ENCODE results near the gene DCC. TPM values are rescaled to one million over a fixed set of nuclear protein-coding genes. Genes with fewer than 3 reads are reported as not detected.

Gene DCC
- total RNA-seq, 1 experiment from 2014 or later = not detected

DNA sequence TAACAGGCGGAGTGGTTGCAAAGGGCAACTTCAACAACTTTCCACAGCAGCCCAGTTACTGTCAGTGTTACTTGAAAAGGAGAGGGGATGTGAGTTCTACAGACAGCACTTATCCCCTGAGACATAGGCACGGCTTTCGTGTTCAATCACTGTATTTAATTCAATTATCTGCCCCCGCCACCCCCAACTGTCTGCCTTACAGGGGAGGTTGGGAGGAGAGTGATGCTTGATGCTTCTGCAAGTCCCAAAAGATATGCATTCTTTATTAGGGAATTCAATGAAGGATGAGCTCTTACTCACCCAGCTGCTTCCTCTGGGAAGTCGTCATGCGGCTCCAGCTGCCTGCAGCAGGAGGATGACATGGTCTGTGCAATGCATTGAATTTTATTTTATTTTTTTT is 639.9 kb downstream of the DCC start:
- POLR2A ChIA-PET = no interaction called here
- TF ChIP-seq ZNF274 (IDR thresholded peaks at IDR 0.05; ENCODE audit: low read depth, low read length) (no peak), SRF (IDR thresholded peaks at IDR 0.05; ENCODE audit: low read depth) (no peak), ELF1 (IDR thresholded peaks at IDR 0.05; ENCODE audit: borderline replicate concordance, low read depth) (no peak), SIN3A (IDR thresholded peaks at IDR 0.05; ENCODE audit: low read depth) (no peak)
- TF ChIP-seq, protein P1, sequence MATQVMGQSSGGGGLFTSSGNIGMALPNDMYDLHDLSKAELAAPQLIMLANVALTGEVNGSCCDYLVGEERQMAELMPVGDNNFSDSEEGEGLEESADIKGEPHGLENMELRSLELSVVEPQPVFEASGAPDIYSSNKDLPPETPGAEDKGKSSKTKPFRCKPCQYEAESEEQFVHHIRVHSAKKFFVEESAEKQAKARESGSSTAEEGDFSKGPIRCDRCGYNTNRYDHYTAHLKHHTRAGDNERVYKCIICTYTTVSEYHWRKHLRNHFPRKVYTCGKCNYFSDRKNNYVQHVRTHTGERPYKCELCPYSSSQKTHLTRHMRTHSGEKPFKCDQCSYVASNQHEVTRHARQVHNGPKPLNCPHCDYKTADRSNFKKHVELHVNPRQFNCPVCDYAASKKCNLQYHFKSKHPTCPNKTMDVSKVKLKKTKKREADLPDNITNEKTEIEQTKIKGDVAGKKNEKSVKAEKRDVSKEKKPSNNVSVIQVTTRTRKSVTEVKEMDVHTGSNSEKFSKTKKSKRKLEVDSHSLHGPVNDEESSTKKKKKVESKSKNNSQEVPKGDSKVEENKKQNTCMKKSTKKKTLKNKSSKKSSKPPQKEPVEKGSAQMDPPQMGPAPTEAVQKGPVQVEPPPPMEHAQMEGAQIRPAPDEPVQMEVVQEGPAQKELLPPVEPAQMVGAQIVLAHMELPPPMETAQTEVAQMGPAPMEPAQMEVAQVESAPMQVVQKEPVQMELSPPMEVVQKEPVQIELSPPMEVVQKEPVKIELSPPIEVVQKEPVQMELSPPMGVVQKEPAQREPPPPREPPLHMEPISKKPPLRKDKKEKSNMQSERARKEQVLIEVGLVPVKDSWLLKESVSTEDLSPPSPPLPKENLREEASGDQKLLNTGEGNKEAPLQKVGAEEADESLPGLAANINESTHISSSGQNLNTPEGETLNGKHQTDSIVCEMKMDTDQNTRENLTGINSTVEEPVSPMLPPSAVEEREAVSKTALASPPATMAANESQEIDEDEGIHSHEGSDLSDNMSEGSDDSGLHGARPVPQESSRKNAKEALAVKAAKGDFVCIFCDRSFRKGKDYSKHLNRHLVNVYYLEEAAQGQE (IDR thresholded peaks at IDR 0.05; ENCODE audit: low read depth) = no peak
- TF ChIP-seq, protein P2, sequence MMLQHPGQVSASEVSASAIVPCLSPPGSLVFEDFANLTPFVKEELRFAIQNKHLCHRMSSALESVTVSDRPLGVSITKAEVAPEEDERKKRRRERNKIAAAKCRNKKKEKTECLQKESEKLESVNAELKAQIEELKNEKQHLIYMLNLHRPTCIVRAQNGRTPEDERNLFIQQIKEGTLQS (IDR thresholded peaks at IDR 0.05) = no peak
- peaks cover 0 to 21% of the 10 kb centered on the region in 2 experiments; a peak in 2 of 4 replicates for H3K9me3 ChIP-seq (ENCODE audit: control insufficient read depth in 1 of 2, insufficient read depth in 1 of 2, low read depth in 1 of 2, low read length in 2 of 2)
- no peaks in the 10 kb centered on the region for H3K79me2 ChIP-seq (ENCODE audit: insufficient read depth, low read length)
- H4K20me1 ChIP-seq (ENCODE audit: insufficient read depth) = no peaks in the 10 kb centered on the region
- no peak overlapping the region for H3K4me2 ChIP-seq (ENCODE audit: low read length)
- no peaks in the 10 kb centered on the region for H3K36me3 ChIP-seq (ENCODE audit: control insufficient read depth in 1 of 2, insufficient read depth in 2 of 2, low read length in 2 of 2)
- no peak overlapping the region for H2AFZ ChIP-seq (ENCODE audit: low read depth, low read length, poor library complexity, severe bottlenecking)
- CTCF ChIA-PET = no interaction called here
- intact Hi-C loops (cut with micrococcal nuclease) = no loop called here
- H3K4me3 ChIP-seq (replicated peaks in 1 of 2; ENCODE audit: low read depth in 1 of 2, low read length in 2 of 2) = no peak overlapping the region
- no peak overlapping the region for H3K27ac ChIP-seq (ENCODE audit: low read depth, low read length)
- no peak overlapping the region for H3K9ac ChIP-seq (ENCODE audit: low read length)
- RAD21 ChIA-PET (ENCODE audit: low non-redundant PET in 1 of 2, low total read pairs in 2 of 2, uncharacterized antibody in 2 of 2, unreplicated experiment in 2 of 2) = no interaction called here
- H3K27me3 ChIP-seq (ENCODE audit: insufficient read depth, low read length) = no peaks in the 10 kb centered on the region
- no peaks in the 10 kb centered on the region for H3K4me1 ChIP-seq (ENCODE audit: control insufficient read depth in 1 of 2, insufficient read depth in 2 of 2, low read length in 2 of 2)
- no peaks in the 10 kb centered on the region for H3K9me2 ChIP-seq (ENCODE audit: insufficient read depth)
- BruUV-seq (replicated peaks) = no TSS peak
- DNase-seq (ENCODE audit: low read depth, low spot score) (no peak), ATAC-seq (no peak)

DNA sequence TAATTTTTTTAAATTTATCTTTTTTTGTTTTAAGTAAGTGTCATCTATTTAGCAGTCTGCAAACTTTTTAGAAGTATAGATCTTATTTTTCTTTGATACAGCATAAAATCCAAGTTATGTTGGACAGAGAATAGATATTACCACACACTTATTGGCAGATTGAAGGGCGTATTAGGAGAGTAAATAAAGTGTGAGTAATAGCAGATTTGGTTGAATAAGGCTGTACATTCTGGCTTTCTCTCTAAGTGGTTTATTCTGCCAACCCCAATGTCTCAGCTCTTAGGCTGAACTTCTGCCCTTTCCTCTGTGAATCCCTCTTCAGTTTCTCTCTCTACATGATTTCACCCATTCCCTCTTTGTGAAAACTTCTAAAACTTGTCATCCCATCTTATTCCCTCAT is 651.2 kb downstream of the DCC start:
- Histone ChIP-seq H3K4me2 (ENCODE audit: low read length) (no peak overlapping the region), H3K27me3 (ENCODE audit: insufficient read depth, low read length) (no peaks in the 10 kb centered on the region), H3K79me2 (ENCODE audit: insufficient read depth, low read length) (no peaks in the 10 kb centered on the region), H3K9me2 (ENCODE audit: insufficient read depth) (no peaks in the 10 kb centered on the region), H2AFZ (ENCODE audit: low read depth, low read length, poor library complexity, severe bottlenecking) (no peak overlapping the region), H3K9ac (ENCODE audit: low read length) (no peak overlapping the region), H3K36me3 (ENCODE audit: control insufficient read depth in 1 of 2, insufficient read depth in 2 of 2, low read length in 2 of 2) (no peaks in the 10 kb centered on the region), H3K9me3 (ENCODE audit: control insufficient read depth in 1 of 2, insufficient read depth in 1 of 2, low read depth in 1 of 2, low read length in 2 of 2) (peaks cover 3 to 8% of the 10 kb centered on the region in 2 experiments; a peak in 2 of 4 replicates), H3K4me3 (replicated peaks in 1 of 2; ENCODE audit: low read depth in 1 of 2, low read length in 2 of 2) (no peak overlapping the region), H3K27ac (ENCODE audit: low read depth, low read length) (no peak overlapping the region), H4K20me1 (ENCODE audit: insufficient read depth) (no peaks in the 10 kb centered on the region), H3K4me1 (ENCODE audit: control insufficient read depth in 1 of 2, insufficient read depth in 2 of 2, low read length in 2 of 2) (no peaks in the 10 kb centered on the region)
- no TSS peak for BruUV-seq (replicated peaks)
- ChIA-PET RAD21 (ENCODE audit: low non-redundant PET in 1 of 2, low total read pairs in 2 of 2, uncharacterized antibody in 2 of 2, unreplicated experiment in 2 of 2) (no interaction called here), POLR2A (no interaction called here), CTCF (no interaction called here)
- ATAC-seq = no peak
- no peak for DNase-seq (ENCODE audit: low read depth, low spot score)
- TF ChIP-seq RAD21 (IDR thresholded peaks at IDR 0.05; ENCODE audit: low read depth) = no peak
- TF ChIP-seq, protein P3, sequence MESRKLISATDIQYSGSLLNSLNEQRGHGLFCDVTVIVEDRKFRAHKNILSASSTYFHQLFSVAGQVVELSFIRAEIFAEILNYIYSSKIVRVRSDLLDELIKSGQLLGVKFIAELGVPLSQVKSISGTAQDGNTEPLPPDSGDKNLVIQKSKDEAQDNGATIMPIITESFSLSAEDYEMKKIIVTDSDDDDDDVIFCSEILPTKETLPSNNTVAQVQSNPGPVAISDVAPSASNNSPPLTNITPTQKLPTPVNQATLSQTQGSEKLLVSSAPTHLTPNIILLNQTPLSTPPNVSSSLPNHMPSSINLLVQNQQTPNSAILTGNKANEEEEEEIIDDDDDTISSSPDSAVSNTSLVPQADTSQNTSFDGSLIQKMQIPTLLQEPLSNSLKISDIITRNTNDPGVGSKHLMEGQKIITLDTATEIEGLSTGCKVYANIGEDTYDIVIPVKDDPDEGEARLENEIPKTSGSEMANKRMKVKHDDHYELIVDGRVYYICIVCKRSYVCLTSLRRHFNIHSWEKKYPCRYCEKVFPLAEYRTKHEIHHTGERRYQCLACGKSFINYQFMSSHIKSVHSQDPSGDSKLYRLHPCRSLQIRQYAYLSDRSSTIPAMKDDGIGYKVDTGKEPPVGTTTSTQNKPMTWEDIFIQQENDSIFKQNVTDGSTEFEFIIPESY (IDR thresholded peaks at IDR 0.05; ENCODE audit: extremely low read depth, insufficient replicate concordance, low read length) = no peak
- TF ChIP-seq CEBPB (IDR thresholded peaks at IDR 0.05; ENCODE audit: low read depth) = no peak
- no peak for TF ChIP-seq TCF7L2 (IDR thresholded peaks at IDR 0.05; ENCODE audit: borderline replicate concordance, extremely low read depth, insufficient read depth, insufficient read length)
- intact Hi-C loops (cut with micrococcal nuclease) = no loop called here

Measured in HCT116 (cell line).